ENCODE measurements around the gene PLEKHA7.
"Not testable (repeated sequence)": the region's sequence is repeated elsewhere in the genome, so short reads cannot be mapped to it uniquely, and the experiment has no call there.

The PLEKHA7 gene

GRCh38 chr11:16871368-16871767 is 142.8 kb downstream of the PLEKHA7 start:
- Histone ChIP-seq H3K9me2 (replicated peaks; ENCODE audit: control insufficient read depth, low read length) (no peaks in the 10 kb centered on the region), H3F3A (ENCODE audit: control insufficient read depth, insufficient read depth) (no peaks in the 10 kb centered on the region), H3K4me3 (ENCODE audit: low read length) (no peak overlapping the region), H3K27me3 (ENCODE audit: control insufficient read depth, low read length) (peaks cover 7% of the 10 kb centered on the region; the same call in 1 of the 2 replicates), H3K4me2 (ENCODE audit: low read length) (no peak overlapping the region), H3K27ac (ENCODE audit: low read depth, low read length) (no peak overlapping the region), H4K20me1 (ENCODE audit: control insufficient read depth, insufficient read depth, low read depth, low read length) (no peaks in the 10 kb centered on the region), H3K4me1 (ENCODE audit: control insufficient read depth, low read length) (no peaks in the 10 kb centered on the region), H3K36me3 (ENCODE audit: control insufficient read depth, low read length) (no peaks in the 10 kb centered on the region), H3K79me2 (ENCODE audit: control insufficient read depth, low read length) (no peaks in the 10 kb centered on the region), H3K9me3 (ENCODE audit: control insufficient read depth, insufficient read depth, low read length) (no peaks in the 10 kb centered on the region)
- TF ChIP-seq CTCF (IDR thresholded peaks at IDR 0.05; ENCODE audit: low read depth, low read length, poor library complexity, severe bottlenecking), result no peak
- no peak for TF ChIP-seq EZH2phosphoT487 (IDR thresholded peaks at IDR 0.05; ENCODE audit: borderline replicate concordance, low read length)

- Histone ChIP-seq H3K79me2 (ENCODE audit: control insufficient read depth, low read length) (no peaks in the 10 kb centered on the region), H3K27me3 (ENCODE audit: control insufficient read depth, low read length) (peaks cover 4% of the 10 kb centered on the region; the same call in 1 of the 2 replicates), H3K27ac (ENCODE audit: low read depth, low read length) (no peak overlapping the region), H4K20me1 (ENCODE audit: control insufficient read depth, insufficient read depth, low read depth, low read length) (no peaks in the 10 kb centered on the region), H3K36me3 (ENCODE audit: control insufficient read depth, low read length) (no peaks in the 10 kb centered on the region), H3K4me2 (ENCODE audit: low read length) (no peak overlapping the region), H3F3A (ENCODE audit: control insufficient read depth, insufficient read depth) (no peaks in the 10 kb centered on the region), H3K4me3 (ENCODE audit: low read length) (no peak overlapping the region), H3K9me2 (replicated peaks; ENCODE audit: control insufficient read depth, low read length) (no peaks in the 10 kb centered on the region), H3K4me1 (ENCODE audit: control insufficient read depth, low read length) (no peaks in the 10 kb centered on the region), H3K9me3 (ENCODE audit: control insufficient read depth, insufficient read depth, low read length) (no peaks in the 10 kb centered on the region)
- no peak for TF ChIP-seq CTCF (IDR thresholded peaks at IDR 0.05; ENCODE audit: low read depth, low read length, poor library complexity, severe bottlenecking)
- no peak for TF ChIP-seq EZH2phosphoT487 (IDR thresholded peaks at IDR 0.05; ENCODE audit: borderline replicate concordance, low read length)
These were observed 147.1 kb downstream of the PLEKHA7 start for GRCh38 chr11:16867097-16867496.

GRCh38 chr11:16864428-16864827 is 149.8 kb downstream of the PLEKHA7 start:
- H3K4me1 ChIP-seq (ENCODE audit: control insufficient read depth, low read length); H3F3A ChIP-seq (ENCODE audit: control insufficient read depth, insufficient read depth); H3K9me3 ChIP-seq (ENCODE audit: control insufficient read depth, insufficient read depth, low read length); H3K9me2 ChIP-seq (replicated peaks; ENCODE audit: control insufficient read depth, low read length); H3K36me3 ChIP-seq (ENCODE audit: control insufficient read depth, low read length); H3K4me2 ChIP-seq (ENCODE audit: low read length); H4K20me1 ChIP-seq (ENCODE audit: control insufficient read depth, insufficient read depth, low read depth, low read length); H3K27ac ChIP-seq (ENCODE audit: low read depth, low read length); H3K4me3 ChIP-seq (ENCODE audit: low read length); H3K79me2 ChIP-seq (ENCODE audit: control insufficient read depth, low read length); H3K27me3 ChIP-seq (ENCODE audit: control insufficient read depth, low read length): not testable (repeated sequence)

GRCh38 chr11:16863389-16863788 is 150.8 kb downstream of the PLEKHA7 start:
- Histone ChIP-seq H3K27ac (ENCODE audit: low read depth, low read length) (no peak overlapping the region), H3K4me3 (ENCODE audit: low read length) (no peak overlapping the region), H3F3A (ENCODE audit: control insufficient read depth, insufficient read depth) (no peaks in the 10 kb centered on the region), H3K4me2 (ENCODE audit: low read length) (no peak overlapping the region), H3K36me3 (ENCODE audit: control insufficient read depth, low read length) (no peaks in the 10 kb centered on the region), H3K79me2 (ENCODE audit: control insufficient read depth, low read length) (no peaks in the 10 kb centered on the region), H3K27me3 (ENCODE audit: control insufficient read depth, low read length) (peaks cover 1% of the 10 kb centered on the region; the same call in 1 of the 2 replicates), H3K9me3 (ENCODE audit: control insufficient read depth, insufficient read depth, low read length) (no peaks in the 10 kb centered on the region), H3K9me2 (replicated peaks; ENCODE audit: control insufficient read depth, low read length) (no peaks in the 10 kb centered on the region), H3K4me1 (ENCODE audit: control insufficient read depth, low read length) (no peaks in the 10 kb centered on the region), H4K20me1 (ENCODE audit: control insufficient read depth, insufficient read depth, low read depth, low read length) (no peaks in the 10 kb centered on the region)
- no peak for TF ChIP-seq CTCF (IDR thresholded peaks at IDR 0.05; ENCODE audit: low read depth, low read length, poor library complexity, severe bottlenecking)
- TF ChIP-seq EZH2phosphoT487 (IDR thresholded peaks at IDR 0.05; ENCODE audit: borderline replicate concordance, low read length), result no peak

All from DOHH2 (cell line).